K562 (cell line): ENCODE results near the gene MRPL27. TPM values are rescaled to one million over a fixed set of nuclear protein-coding genes. Genes with fewer than 3 reads are reported as not detected.
A peak's percentile ranks its signal among the peaks of the same experiment; 100 is the strongest.

Experiments used
- CREB1 ChIP-seq, 2 experiments: sonication (generic) in 1 of 2; formaldehyde crosslinking in 1 of 2; IDR thresholded peaks; 2 replicates each; pipeline versions ENCODE4 v1.6.1 to v1.8.0; 2012 to 2022; ENCODE audit warnings: inconsistent platforms in 1 of 2, mild to moderate bottlenecking in 1 of 2, missing genetic modification reagents in 1 of 2, moderate library complexity in 1 of 2
- FIP1L1 ChIP-seq: fragments of 200-400 bp; formaldehyde crosslinking; IDR thresholded peaks from 2 replicates; pipeline ENCODE4 v1.6.1; 2018; ENCODE audit warnings: mild to moderate bottlenecking, low read depth, low read length; ENCODE audit not compliant: poor library complexity, severe bottlenecking
- HNRNPL ChIP-seq: fragments of 200-400 bp; formaldehyde crosslinking; IDR thresholded peaks from 2 replicates; pipeline ENCODE4 v1.6.1; 2017; ENCODE audit warnings: low read depth, mild to moderate bottlenecking, low read length
- KHSRP ChIP-seq: fragments of 450-650 bp; IDR thresholded peaks from 2 replicates; pipeline ENCODE4 v1.6.1; 2017
- MECOM ChIP-seq: fragments of 250-450 bp; sonication (Bioruptor Pico); IDR thresholded peaks from 2 replicates; pipeline ENCODE4 v1.8.0; 2022; ENCODE audit warnings: inconsistent platforms
- MEIS2 ChIP-seq: fragments of 450-650 bp; IDR thresholded peaks from 2 replicates; pipeline ENCODE4 v1.6.1; 2014; ENCODE audit warnings: mild to moderate bottlenecking; ENCODE audit not compliant: partially characterized antibody
- MYBL2 ChIP-seq, 2 experiments: fragments of 450-650 bp in 1 of 2; sonication (generic) in 1 of 2; formaldehyde crosslinking in 1 of 2; IDR thresholded peaks; 2 replicates each; pipeline versions ENCODE4 v1.6.1 to v1.8.1; 2017 to 2022; ENCODE audit warnings: borderline replicate concordance in 1 of 2, inconsistent platforms in 1 of 2, low read depth in 1 of 2, mild to moderate bottlenecking in 1 of 2, missing genetic modification reagents in 1 of 2, moderate library complexity in 1 of 2
- MYC ChIP-seq, 2 experiments: fragments of 250-450 bp in 1 of 2; sonication (Bioruptor Pico) in 1 of 2; IDR thresholded peaks; 2 replicates each; pipeline versions ENCODE4 v1.5.1 to v1.6.1; 2012 to 2021; ENCODE audit warnings: low read depth in 2 of 2, borderline replicate concordance in 1 of 2, improper control_type of control experiment in 1 of 2, low read length in 1 of 2, mild to moderate bottlenecking in 1 of 2, moderate library complexity in 1 of 2
- NFRKB ChIP-seq: fragments of 450-650 bp; IDR thresholded peaks from 2 replicates; pipeline ENCODE4 v1.6.1; 2016; ENCODE audit warnings: low read depth
- NR2C1 ChIP-seq, 2 experiments: fragments of 450-650 bp; IDR thresholded peaks; 2 replicates each; pipeline ENCODE4 v1.6.1; 2017; ENCODE audit warnings: mild to moderate bottlenecking in 2 of 2, antibody characterized with exemption in 1 of 2, inconsistent platforms in 1 of 2, missing compliant biosample characterization in 1 of 2, missing genetic modification characterization in 1 of 2
- RAD21 ChIP-seq, 2 experiments: fragments of 250-450 bp in 1 of 2; fragments of 450-650 bp in 1 of 2; sonication (Bioruptor Pico) in 1 of 2; formaldehyde crosslinking in 1 of 2; IDR thresholded peaks in 1 of 2; conservative IDR thresholded peaks in 1 of 2; 2 replicates each; pipeline versions ENCODE4 v1.4.0 to v1.8.0; 2020 to 2022; ENCODE audit warnings: mild to moderate bottlenecking in 2 of 2, moderate library complexity in 1 of 2
- TBL1XR1 ChIP-seq, 2 experiments: IDR thresholded peaks; 2 replicates each; pipeline ENCODE4 v1.6.1; 2012; ENCODE audit warnings: improper control_type of control experiment in 2 of 2, low read length in 2 of 2, mild to moderate bottlenecking in 1 of 2
- THRAP3 ChIP-seq: fragments of 450-650 bp; IDR thresholded peaks from 2 replicates; pipeline ENCODE4 v1.6.1; 2016; ENCODE audit warnings: mild to moderate bottlenecking, inconsistent platforms, borderline replicate concordance
- ZBTB11 ChIP-seq, 3 experiments: fragments of 200-800 bp in 1 of 3; fragments of 250-450 bp in 1 of 3; fragments of 450-650 bp in 1 of 3; sonication (Bioruptor Pico) in 1 of 3; sonication (Bioruptor generic) in 1 of 3; formaldehyde crosslinking in 1 of 3; IDR thresholded peaks; 2 replicates each; pipeline versions ENCODE4 v1.6.1 to v1.8.0; 2016 to 2022; ENCODE audit warnings: mild to moderate bottlenecking in 2 of 3, missing genetic modification characterization in 2 of 3, missing compliant biosample characterization in 1 of 3, moderate library complexity in 1 of 3
- ZBTB49 ChIP-seq: sonication (generic); formaldehyde crosslinking; IDR thresholded peaks from 2 replicates; pipeline ENCODE4 v1.8.0; 2022; ENCODE audit warnings: missing genetic modification reagents, mild to moderate bottlenecking, borderline replicate concordance
- ZNF174 ChIP-seq: fragments of 250-450 bp; sonication (Bioruptor Pico); IDR thresholded peaks from 2 replicates; pipeline ENCODE4 v1.4.0; 2020; ENCODE audit warnings: mild to moderate bottlenecking
- polyA plus RNA-seq, 8 experiments: library from polyadenylated mRNA; depleted of rRNA in 4 of 8; stranded (reverse) in 5 of 8; unstranded in 3 of 8; fragments of >200 nt; fragmentation: Nextera tagmentation in 2 of 8; fragmentation: Illumina TruSeq in 1 of 8; extraction: Ambion mirVana in 2 of 8; extraction: Trizol in 1 of 8; gene quantifications; 2 replicates each; pipeline versions ENCODE4 v1.2.1 to v1.2.3, GENCODE V29; 2011 to 2014; ENCODE audit warnings: inconsistent platforms in 1 of 8, missing spikeins in 1 of 8
- total RNA-seq, 7 experiments: library from RNA; depleted of rRNA in 6 of 7; stranded (reverse); fragments of >200 nt in 6 of 7; fragmentation: Illumina TruSeq in 2 of 7; extraction: Trizol in 2 of 7; gene quantifications; 2 replicates each; pipeline versions ENCODE4 v1.2.1 to v1.2.3, GENCODE V29; 2011 to 2021; ENCODE audit warnings: low replicate concordance in 1 of 7
- TF ChIP-seq, protein P1 (sequence below): sonication (generic); formaldehyde crosslinking; IDR thresholded peaks from 2 replicates; pipeline ENCODE4 v1.9.0; 2022; ENCODE audit warnings: mild to moderate bottlenecking, missing genetic modification reagents

Gene MRPL27
- total and polyA plus RNA-seq, 9 of the 15 experiments (the other 6 are each of a cell fraction or from before 2014, with no cell fraction given), result 96.3 to 401 (median 142) TPM

GRCh38 chr17:50345432-50346312 is 27.3 kb downstream of the MRPL27 start, which contains the start of gene XYLT2 (continued):
- no peak for TF ChIP-seq KHSRP
- TF ChIP-seq RAD21 (CRISPR knock-in tag; conservative IDR thresholded peaks at IDR 0.05 in 1 of 2, IDR thresholded peaks at IDR 0.05 in 1 of 2), result no peak
- peak; percentile 49 for TF ChIP-seq MYC (IDR thresholded peaks at IDR 0.05; ENCODE audit: low read depth, low read length)
- TF ChIP-seq MYC (CRISPR knock-in tag; IDR thresholded peaks at IDR 0.05; ENCODE audit: borderline replicate concordance, low read depth), result no peak; the same call in 1 of the 2 replicates
- TF ChIP-seq TBL1XR1 (IDR thresholded peaks at IDR 0.05; ENCODE audit: low read length in 2 of 2), result no peak
- no peak for TF ChIP-seq HNRNPL
- TF ChIP-seq FIP1L1, result peak; percentile 56
- no peak for TF ChIP-seq CREB1 (IDR thresholded peaks at IDR 0.05)
- no peak for TF ChIP-seq CREB1 (CRISPR knock-in tag; IDR thresholded peaks at IDR 0.05)
- TF ChIP-seq MYBL2 (IDR thresholded peaks at IDR 0.05; ENCODE audit: low read depth), result no peak
- TF ChIP-seq MYBL2 (CRISPR knock-in tag; IDR thresholded peaks at IDR 0.05; ENCODE audit: borderline replicate concordance), result no peak
- TF ChIP-seq ZNF174 (CRISPR knock-in tag), result no peak
- TF ChIP-seq MEIS2, result no peak
- no peak for TF ChIP-seq ZBTB49
- TF ChIP-seq NFRKB, result no peak
- TF ChIP-seq NR2C1 (IDR thresholded peaks at IDR 0.05), result no peak
- TF ChIP-seq NR2C1 (tag; IDR thresholded peaks at IDR 0.05), result no peak
- peak in 1 of 3 experiments; percentile 86; a peak in 2 of 6 replicates for TF ChIP-seq ZBTB11 (CRISPR knock-in tag; IDR thresholded peaks at IDR 0.05)
- TF ChIP-seq MECOM (CRISPR knock-in tag), result no peak
- TF ChIP-seq, protein P1, sequence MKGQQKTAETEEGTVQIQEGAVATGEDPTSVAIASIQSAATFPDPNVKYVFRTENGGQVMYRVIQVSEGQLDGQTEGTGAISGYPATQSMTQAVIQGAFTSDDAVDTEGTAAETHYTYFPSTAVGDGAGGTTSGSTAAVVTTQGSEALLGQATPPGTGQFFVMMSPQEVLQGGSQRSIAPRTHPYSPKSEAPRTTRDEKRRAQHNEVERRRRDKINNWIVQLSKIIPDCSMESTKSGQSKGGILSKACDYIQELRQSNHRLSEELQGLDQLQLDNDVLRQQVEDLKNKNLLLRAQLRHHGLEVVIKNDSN (CRISPR knock-in tag), result peak; percentile 41; the same call in 1 of the 2 replicates
- no peak for TF ChIP-seq THRAP3
